ENCODE results near the gene TRMT10A. TPM values are rescaled to one million over a fixed set of nuclear protein-coding genes. Genes with fewer than 3 reads are reported as not detected.

Gene TRMT10A
- polyA plus RNA-seq, 2 of the 4 experiments (the other 2 are of a cell fraction): 6.8 to 10.6 TPM

GRCh38 chr4:99587803-99588202 lies 24.0 kb upstream of the TRMT10A start:
- no peak overlapping the region for H3K27ac ChIP-seq
- no peak for DNase-seq (ENCODE audit: low read depth in 1 of 2, low spot score in 1 of 2)
- H3K4me3 ChIP-seq: no peak overlapping the region
- TF ChIP-seq BCL3 (IDR thresholded peaks at IDR 0.05) (no peak), ZC3H11A (IDR thresholded peaks at IDR 0.05) (no peak), MAZ (IDR thresholded peaks at IDR 0.05; ENCODE audit: borderline replicate concordance, low read depth, low read length) (no peak), NPAS2 (CRISPR knock-in tag; IDR thresholded peaks at IDR 0.05; ENCODE audit: borderline replicate concordance) (no peak), RCOR1 (IDR thresholded peaks at IDR 0.05; ENCODE audit: low read depth, low read length) (no peak), HOXB5 (CRISPR knock-in tag; IDR thresholded peaks at IDR 0.05) (no peak), MAFK (IDR thresholded peaks at IDR 0.05; ENCODE audit: partially characterized antibody) (no peak), REST (IDR thresholded peaks at IDR 0.05) (no peak), SMC3 (IDR thresholded peaks at IDR 0.05) (no peak), FOSL2 (IDR thresholded peaks at IDR 0.05) (no peak), FOSL2 (CRISPR knock-in tag; IDR thresholded peaks at IDR 0.05) (no peak), TP53 (CRISPR knock-in tag; IDR thresholded peaks at IDR 0.05) (no peak), TFCP2L1 (CRISPR knock-in tag; IDR thresholded peaks at IDR 0.05) (no peak), HOXA7 (CRISPR knock-in tag; IDR thresholded peaks at IDR 0.05) (no peak), PHF8 (IDR thresholded peaks at IDR 0.05; ENCODE audit: borderline replicate concordance, low read depth) (no peak), SREBF2 (IDR thresholded peaks at IDR 0.05) (no peak), POLR2AphosphoS2 (conservative IDR thresholded peaks at IDR 0.05; ENCODE audit: low read length) (no peak), HEYL (CRISPR knock-in tag; IDR thresholded peaks at IDR 0.05) (no peak), MYC (IDR thresholded peaks at IDR 0.05; ENCODE audit: borderline replicate concordance, low read length) (no peak), CBX8 (IDR thresholded peaks at IDR 0.05) (no peak)
- no peak overlapping the region for H3K4me2 ChIP-seq
- no peak for ATAC-seq
- ChIA-PET CTCF (interaction anchor here (1.9 kb wide), 1 partner anchor 221 kb away, joined by 8 read pairs; no protein-coding TSS in a partner anchor), POLR2A (no interaction called here)
- no peaks in the 10 kb centered on the region for H3K9me3 ChIP-seq
- no peak for FAIRE-seq
- WGBS (ENCODE audit: missing lambda C conversion rate): 12% methylated on average over 1 of the region's 1 CpG
- no peaks in the 10 kb centered on the region for H3K4me1 ChIP-seq

GRCh38 chr4:99587309-99587708 lies 23.5 kb upstream of the TRMT10A start:
- no peak overlapping the region for H3K27ac ChIP-seq
- H3K4me1 ChIP-seq: no peaks in the 10 kb centered on the region
- ChIA-PET CTCF (interaction anchor here (1.9 kb wide), 1 partner anchor 221 kb away, joined by 8 read pairs; no protein-coding TSS in a partner anchor), POLR2A (no interaction called here)
- DNase-seq (ENCODE audit: low read depth in 1 of 2, low spot score in 1 of 2) (no peak), FAIRE-seq (no peak), ATAC-seq (no peak)
- H3K4me2 ChIP-seq: no peak overlapping the region
- H3K9me3 ChIP-seq: no peaks in the 10 kb centered on the region
- H3K4me3 ChIP-seq: no peak overlapping the region
- TF ChIP-seq TP53 (CRISPR knock-in tag; IDR thresholded peaks at IDR 0.05) (no peak), HOXB5 (CRISPR knock-in tag; IDR thresholded peaks at IDR 0.05) (no peak), TFCP2L1 (CRISPR knock-in tag; IDR thresholded peaks at IDR 0.05) (no peak), EHF (CRISPR knock-in tag; IDR thresholded peaks at IDR 0.05) (no peak), NPAS2 (CRISPR knock-in tag; IDR thresholded peaks at IDR 0.05; ENCODE audit: borderline replicate concordance) (no peak), CHD2 (IDR thresholded peaks at IDR 0.05; ENCODE audit: low read length, partially characterized antibody) (no peak), FOXS1 (CRISPR knock-in tag; IDR thresholded peaks at IDR 0.05) (no peak), USF2 (IDR thresholded peaks at IDR 0.05) (no peak), ELK1 (IDR thresholded peaks at IDR 0.05; ENCODE audit: low read depth, low read length) (no peak), MAX (IDR thresholded peaks at IDR 0.05) (no peak), KDM5A (IDR thresholded peaks at IDR 0.05) (no peak), PHF8 (IDR thresholded peaks at IDR 0.05; ENCODE audit: borderline replicate concordance, low read depth) (no peak), JUNB (IDR thresholded peaks at IDR 0.05) (no peak), MYC (IDR thresholded peaks at IDR 0.05; ENCODE audit: borderline replicate concordance, low read length) (no peak), EP300 (IDR thresholded peaks at IDR 0.05) (no peak), REST (IDR thresholded peaks at IDR 0.05) (no peak)
